Pons (tissue), 1 donor: ENCODE results near the gene GPR161.

Experiments used
- DNase-seq: peaks from one replicate; pipeline ENCODE4 v3.0.0-alpha.2; 2016; ENCODE audit warnings: low spot score

The GPR161 gene

GRCh38 chr1:168105846-168106245 lies 30.9 kb downstream of the GPR161 start:
- DNase-seq, result no peak

- no peak for DNase-seq
These were observed 32.2 kb downstream of the GPR161 start for GRCh38 chr1:168104535-168104934.

DNA sequence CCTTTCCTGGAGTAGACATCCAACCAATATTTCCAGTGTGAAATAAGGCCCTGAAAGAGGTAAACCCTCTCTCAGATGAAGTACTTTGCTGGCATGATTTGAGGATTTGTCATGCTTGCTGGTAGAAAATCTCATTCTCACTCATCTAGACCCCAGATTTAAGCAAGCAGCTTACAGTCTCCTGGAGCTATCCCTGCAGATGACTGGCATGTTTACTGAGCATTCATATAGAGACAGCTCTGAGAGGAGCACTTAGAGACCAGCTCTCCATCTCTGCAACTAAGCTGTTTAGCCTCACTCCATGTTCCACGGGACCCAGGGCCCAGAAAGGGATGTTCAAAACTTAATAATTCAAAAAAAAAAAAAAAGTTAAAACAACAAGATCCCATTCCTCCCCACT lies 34.2 kb downstream of the GPR161 start:
- DNase-seq, result no peak

DNA sequence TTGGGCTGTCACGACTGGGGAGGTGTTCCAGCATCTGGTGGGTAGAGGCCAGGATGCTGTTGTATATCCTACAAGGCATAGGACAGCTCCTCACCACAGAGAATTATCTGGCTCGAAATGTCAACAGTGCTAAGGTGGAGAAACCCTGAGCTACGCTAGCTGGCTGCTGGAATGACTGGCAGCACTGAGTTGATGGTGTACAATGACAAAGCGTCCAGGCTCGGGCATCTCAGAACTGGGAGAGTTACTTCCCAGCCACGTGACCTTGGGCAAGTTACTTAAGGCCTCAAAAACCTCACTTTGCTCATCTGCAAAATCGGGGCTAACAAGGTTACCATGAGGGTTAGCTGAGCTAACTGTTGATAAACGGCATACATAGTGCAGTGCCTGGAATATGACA lies 35.4 kb downstream of the GPR161 start:
- DNase-seq, result no peak

GRCh38 chr1:168100315-168101002 lies 36.3 kb downstream of the GPR161 start:
- DNase-seq, result no peak

DNA sequence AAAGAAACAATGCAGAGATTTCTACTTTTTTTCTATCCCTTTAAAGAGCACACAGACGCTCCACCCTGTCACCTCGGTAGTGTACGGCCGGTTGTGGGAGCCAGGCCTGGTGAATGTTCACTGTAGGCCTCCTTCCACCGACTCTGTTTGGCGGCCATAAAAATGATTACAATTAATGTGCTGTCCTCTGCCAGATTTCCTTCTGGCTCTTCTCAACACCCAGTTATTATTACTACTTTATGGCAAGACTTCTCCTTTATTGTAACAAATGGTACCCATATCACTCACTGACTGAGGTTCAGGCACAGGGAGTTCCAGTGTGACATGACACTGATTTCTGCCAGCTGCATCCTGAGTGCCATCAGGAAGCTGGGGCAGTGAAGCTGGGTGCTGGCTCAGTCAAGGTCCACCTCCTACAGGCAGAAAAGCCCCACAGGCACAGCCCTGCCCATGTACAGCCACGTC lies 37.4 kb downstream of the GPR161 start:
- no peak for DNase-seq

DNA sequence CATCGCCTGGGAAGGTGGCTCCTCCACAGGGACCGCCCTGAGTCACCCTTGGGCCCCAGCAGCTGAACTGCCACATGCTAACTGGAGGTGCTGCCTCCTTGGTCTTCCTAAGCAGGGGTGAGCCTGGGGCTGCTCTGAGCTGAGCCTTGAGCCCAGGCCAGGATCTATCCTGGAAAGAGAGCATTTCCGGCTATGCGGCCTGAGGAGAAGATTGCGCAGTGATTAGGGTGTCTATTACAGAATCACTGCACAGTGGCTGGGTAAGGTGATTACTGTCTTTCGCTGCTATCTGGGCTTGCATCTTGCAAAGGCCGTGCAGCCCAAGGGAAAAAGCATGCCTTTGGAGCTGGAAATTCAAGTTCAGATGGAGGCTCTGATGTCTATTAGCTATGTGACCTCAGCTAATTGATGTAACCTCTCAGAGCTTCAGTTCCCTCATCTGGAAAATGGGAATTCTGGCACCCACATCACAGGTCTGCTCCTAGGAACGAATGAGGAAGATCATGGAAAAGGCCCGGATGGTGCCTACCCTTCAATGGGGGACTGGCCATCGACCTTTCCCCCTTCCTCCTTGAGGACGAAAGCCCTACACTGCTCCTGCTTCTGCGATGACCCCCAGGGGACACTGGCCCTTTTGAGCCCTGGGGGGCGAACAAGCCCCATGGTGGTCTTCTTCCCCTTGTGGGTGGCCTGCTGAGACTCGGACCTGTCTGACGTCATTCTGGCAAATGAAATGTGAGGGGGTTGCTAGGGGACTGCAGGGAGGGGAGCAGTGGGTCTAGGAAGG lies 38.0 kb downstream of the GPR161 start:
- no peak for DNase-seq

DNA sequence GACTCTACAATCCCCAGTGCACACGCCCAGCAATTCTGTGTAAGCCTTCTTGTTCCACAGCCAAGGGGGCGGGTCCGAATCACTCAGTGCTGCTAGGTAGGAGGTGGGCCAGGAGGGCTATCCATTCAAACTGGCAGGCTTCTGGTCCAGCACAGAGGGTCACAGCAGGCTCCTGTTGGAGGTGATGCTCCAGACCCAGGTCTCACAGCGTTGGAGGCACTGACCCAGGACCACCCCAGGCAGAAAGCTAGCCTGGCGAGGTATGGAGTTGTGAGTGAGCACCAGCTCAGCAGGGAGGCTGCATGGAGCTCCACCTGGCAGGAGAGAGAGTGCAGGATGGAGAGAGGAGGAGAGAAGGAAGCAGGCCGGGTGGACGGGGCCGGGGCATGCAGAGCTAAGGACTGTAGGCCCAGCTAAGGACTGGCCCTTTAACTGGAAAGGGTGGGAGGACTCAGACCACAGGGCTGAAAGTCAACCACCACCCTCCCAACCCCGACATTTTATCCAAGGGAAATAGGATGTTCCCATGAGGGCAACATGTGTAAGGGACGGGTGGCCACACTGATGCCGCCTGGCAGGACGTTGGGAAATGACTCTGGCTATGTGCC lies 38.7 kb downstream of the GPR161 start:
- no peak for DNase-seq

DNA sequence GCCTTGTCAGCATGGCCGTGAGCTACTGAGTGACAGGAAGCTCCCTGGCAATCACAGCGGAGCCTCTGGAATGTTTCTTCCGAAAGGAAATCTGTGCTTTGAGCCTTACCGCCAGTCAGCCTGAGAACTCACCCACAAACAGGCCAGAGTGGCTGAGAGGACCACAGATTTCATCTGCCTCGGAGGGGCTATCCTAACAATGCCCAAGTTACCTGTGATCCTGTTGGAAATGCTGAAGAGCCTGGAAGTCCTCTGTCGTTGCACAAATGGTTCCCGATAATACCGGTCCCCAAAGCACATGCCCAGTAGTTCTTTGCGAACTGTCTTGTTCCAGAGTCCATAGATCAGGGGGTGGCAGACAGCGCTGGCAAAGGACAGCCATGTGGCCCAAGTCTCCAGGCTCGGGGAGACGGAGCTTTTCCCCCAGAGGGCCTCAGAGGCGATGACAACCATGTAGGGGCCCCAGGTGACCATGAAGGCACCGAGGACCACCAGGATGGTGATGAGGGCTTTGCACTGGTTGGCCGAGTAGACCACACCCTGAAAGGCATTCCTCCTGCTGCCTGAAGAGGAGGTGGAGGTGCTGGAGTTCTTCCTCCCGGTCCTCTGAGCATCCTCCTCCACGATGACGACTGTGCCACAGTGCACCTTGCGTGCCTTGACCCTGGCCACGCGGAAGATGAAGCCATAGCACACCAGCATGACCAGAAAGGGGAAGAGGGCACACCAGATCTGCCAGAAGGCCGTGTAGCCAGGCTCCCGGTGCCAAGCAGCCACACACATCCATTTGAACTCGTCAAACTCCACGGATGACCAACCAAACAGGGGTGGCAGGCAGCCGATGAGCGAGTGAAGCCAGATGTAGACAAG lies 40.2 kb downstream of the GPR161 start:
- DNase-seq, result no peak

GRCh38 chr1:168095476-168095875 lies 41.3 kb downstream of the GPR161 start:
- no peak for DNase-seq

GRCh38 chr1:168093616-168094015 lies 43.1 kb downstream of the GPR161 start:
- DNase-seq, result no peak

- DNase-seq, result no peak
These were observed 44.0 kb downstream of the GPR161 start for GRCh38 chr1:168092566-168093355.

- no peak for DNase-seq
These were observed 44.8 kb downstream of the GPR161 start for GRCh38 chr1:168091720-168092550.

GRCh38 chr1:168091063-168091462 lies 45.7 kb downstream of the GPR161 start:
- DNase-seq, result no peak

DNA sequence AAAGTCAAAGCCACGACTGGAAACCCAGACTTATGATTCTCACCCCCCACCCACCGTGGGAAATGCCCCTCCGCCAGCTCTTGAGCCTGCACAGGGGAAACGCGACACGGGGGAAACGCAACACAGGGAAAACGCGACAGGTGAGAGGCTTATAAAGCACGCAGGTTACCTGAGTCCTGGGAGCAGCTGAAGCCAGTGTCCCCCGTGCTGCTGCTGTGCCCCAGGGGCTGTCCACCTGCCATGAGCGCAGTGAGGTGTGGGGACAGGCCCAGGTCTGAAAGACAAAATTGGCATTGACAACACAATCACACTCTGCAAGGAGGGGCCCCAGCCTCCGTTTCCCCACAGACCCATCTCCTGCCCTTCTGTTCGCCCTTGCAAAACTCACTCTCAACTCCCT lies 46.3 kb downstream of the GPR161 start:
- no peak for DNase-seq

- no peak for DNase-seq
These were observed 46.8 kb downstream of the GPR161 start for GRCh38 chr1:168089979-168090337.

DNA sequence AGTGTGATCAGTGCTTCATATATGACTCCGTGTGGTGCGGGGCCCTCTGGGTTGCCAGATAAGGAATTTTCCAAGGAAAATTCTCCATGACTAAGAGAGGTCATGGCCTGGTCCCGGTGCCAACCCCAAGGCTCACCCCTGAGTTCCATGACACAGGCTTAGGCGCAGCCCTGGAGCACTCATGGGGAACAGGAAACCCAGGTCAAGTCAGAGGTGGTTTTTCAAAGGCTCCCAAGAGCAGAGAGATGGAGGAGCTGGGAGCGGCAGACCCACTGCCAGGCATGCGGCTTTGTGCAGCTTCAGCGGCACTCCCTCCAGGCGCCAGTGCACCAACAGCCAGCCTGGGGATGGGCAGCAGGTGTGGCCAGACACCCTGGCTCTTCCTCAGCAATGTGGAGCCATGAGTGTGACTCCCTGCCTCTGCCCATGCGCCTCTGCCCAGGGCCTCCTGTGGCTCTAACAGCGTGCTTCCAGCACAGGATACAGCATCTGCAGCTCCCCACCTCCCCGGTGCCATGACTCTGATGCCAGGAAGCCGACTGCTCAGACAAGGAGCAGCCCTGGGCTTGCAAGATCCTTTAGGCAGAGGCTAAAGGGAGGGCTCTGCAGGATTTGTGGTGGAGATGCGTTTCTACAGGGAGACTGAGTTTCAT lies 47.3 kb downstream of the GPR161 start:
- DNase-seq, result no peak

DNA sequence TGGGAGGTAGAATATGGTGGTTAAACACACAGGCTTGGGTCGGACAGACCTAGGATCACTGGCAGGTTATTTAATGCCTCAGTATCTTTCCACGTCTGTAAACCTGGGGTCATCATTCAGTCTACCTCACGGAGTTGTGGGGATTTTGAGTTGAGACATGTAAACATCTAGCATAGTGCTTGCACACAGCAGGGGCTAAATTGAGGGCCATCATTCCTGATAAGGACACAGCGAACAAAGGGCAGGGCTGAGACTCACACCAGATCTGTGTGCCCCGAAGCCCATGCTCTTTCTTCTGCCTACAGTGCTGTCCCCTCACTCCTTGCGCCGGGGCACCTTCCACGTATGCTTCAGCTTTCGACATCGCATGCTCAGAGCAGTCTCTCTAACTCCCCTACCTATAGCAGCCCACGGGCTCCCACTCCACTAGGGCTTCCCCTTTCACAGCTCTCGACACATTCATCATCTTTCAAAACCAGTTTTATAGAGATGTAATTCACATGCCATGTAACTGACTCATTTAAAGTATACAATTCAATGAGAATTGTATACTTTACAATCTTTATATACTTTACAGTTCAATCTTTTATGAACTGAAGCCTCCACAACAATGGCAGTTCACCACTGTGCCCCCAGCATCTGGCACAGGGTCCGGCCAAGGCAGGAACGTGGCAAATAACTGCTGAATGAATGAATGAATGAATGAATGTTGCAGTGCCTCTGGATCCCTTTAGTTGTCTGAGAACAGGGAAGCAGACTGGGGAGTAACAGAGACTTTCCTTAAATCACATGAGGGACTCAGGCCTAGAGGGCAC lies 48.0 kb downstream of the GPR161 start:
- DNase-seq, result no peak

GRCh38 chr1:168087696-168088095 lies 49.0 kb downstream of the GPR161 start:
- DNase-seq, result no peak
